Stimulated activated CD8-positive, alpha-beta memory T cell treated with anti-CD3 and anti-CD28 coated beads, Interleukin-2, amount 100 ng/mL, for 48 hours (primary cell): ENCODE results near the gene UNC79.
"Not testable (repeated sequence)": the region's sequence is repeated elsewhere in the genome, so short reads cannot be mapped to it uniquely, and the experiment has no call there.

Source experiments
- DNase-seq, 2 donors: peaks; one replicate each; pipeline ENCODE4 v3.0.0-alpha.2; 2020; ENCODE audit warnings: low read depth in 2 of 2

The UNC79 gene

DNA sequence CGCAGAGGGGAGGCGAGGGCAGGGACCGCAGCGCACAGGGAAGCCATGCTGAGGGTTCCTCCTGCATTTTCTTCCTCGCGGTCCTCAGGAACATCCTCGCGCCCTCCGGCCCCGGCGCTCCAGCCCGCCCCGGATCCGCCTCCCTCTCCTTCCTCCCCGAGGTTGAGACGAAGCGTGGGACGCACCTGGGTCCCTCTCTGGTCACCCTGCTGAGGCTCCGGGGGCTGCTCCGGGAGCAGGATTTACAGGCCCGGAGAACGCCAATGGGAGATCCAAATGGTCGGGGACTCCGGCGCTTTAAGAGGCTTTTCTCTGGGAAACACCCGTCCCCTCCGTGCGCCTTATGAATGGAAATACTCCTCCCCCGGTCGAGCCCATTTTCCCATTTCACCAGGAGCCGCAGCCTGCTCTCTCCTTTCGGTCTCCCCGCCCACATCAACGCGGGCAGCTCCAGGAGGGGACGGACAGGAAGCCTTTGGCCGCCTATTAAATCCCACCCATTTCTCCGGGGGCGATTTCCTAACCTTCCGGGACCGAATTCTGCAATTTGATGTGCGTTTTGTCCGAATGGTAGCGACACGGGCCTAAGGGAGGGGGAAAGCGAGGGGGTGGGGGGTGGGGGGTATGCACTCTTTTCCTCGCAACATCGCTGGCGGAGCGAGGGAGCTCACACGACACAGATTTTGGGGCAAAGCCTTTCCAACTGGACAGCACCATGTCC lies at the start of gene UNC79:
Gene UNC79, plus strand, starts transcription at position 625 of the 721 bp plus-strand sequence. Its CDS starts 91 bp downstream, at position 716.
- no peak for DNase-seq

DNA sequence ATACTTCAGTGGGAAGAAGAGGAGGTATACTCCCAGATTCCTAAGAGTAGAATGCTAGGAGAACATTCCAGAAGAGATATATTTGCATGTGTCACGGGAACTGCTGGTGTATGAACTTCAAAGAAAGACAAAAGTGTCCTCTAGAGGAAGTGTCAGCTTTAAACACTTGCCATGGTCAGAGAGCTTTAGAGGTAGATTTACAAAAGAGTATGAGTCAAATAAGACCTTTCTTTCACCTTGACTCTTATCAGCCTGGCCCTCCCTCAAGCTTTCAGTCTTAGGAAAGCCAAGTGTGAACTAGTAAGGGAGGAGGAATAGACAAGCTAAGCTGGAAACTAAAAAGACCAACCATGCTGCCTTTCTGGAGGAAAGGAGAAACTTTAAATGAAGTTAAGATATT lies 49.1 kb upstream of the UNC79 start:
- DNase-seq: no peak

DNA sequence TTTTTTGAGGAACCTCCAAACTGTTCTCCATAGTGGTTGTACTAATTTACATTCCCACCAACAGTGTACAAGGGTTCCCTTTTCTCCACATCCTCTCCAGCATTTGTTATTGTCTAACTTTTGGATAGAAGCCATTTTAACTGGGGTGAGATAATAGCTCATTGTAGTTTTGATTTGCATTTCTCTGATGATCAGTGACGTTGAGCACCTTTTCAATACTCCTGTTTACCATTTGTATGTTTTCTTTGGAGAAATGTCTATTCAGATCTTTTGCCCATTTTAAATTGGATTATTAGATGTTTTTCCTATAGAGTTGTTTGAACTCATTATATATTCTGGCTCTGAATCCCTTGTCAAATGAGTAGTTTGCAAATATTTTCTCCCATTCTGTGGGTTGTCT lies 46.5 kb upstream of the UNC79 start:
- not testable (repeated sequence) for DNase-seq

DNA sequence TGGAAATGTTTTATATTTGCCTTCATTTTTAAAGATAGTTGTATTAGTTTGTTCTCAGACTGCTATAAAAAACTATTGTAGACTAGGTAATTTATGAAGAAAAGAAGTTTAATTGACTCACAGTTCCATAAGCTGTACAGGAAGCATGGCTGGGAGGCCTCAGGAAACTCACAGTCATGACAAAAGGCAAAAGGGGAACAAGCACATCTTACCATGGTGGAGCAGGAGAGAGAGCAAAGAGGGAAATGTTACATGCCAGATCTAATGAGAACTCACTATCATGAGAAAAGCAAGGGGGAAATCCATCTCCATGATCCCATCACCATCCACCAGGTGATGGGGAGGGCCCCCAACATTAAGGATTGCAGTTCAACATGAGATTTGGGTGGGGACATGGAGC lies 35.5 kb upstream of the UNC79 start:
- DNase-seq: no peak

DNA sequence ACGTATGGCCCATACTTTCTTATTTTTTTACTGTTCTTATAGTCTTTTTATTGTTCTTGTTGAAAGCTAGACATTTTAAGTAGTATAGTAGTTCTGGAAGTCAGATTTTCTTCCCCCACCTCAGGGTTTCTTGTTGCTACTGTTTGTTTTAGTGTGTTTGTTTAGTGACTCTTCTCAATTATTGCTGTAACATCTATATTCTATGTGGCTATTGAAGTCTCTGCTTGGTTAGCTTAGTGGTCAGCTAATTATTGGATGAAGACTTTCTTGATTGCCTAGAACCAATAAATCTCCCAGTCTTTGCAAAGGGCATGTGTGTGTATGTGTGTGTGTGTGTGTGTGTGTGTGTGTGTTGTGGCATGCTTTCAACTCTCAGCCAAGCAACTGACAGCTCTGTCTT lies 34.3 kb upstream of the UNC79 start:
- DNase-seq: no peak

DNA sequence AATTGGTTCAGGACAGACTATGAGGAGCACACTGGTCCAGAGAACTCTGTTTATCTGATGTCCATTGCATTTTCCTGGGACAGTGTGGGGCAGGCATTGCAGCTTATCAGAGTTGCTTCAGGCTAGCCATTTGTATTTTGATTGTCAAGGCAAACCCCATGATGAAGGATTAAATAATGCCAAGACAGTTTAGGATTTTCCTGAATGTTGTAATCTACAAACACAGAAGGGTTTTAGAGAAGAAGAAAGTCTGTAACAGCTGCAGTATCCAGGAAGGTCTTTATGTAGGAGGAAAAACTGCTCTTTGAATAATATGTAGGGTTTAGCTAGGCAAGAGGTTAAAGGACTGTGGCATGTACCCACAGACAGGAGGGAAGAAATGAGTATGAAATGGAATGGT lies 32.2 kb upstream of the UNC79 start:
- no peak for DNase-seq

DNA sequence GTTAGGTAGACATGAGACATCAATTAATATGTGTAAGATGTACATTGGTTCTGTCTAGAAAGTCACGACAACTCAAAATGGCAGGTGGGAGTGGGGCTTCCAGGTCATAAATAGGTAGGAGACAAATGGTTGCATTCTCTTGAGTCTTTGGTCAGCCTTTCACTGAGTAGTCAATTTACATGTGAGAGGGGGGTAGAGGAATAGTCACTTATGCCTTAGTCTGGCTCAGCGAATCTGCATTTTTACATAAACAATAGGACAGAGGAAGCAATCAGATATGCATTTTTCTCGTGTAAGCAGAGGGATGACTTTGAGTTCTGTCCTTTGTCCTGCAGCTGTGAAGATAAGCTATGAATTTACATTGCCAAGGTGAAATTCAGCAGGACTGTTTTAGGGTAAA lies 27.8 kb upstream of the UNC79 start:
- no peak for DNase-seq

DNA sequence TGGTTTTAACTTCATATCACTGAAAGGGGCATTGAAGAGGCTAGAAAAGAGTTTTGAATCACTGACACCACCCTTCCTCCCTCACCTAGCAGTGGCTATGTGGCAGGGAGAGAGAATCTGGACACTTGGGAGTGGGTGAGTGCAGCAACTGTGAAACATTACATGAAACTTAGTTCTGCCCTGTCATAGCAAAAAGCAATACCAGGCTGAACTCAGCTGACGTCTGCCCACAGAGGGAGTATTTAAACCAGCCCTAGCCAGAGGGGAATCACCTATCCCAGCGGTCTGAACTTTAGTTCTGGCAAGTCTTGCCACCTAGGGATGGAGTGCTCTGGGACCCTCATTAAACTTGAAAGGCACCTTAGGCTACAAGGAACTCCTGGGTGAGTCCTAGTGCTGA lies 20.7 kb upstream of the UNC79 start:
- no peak for DNase-seq

DNA sequence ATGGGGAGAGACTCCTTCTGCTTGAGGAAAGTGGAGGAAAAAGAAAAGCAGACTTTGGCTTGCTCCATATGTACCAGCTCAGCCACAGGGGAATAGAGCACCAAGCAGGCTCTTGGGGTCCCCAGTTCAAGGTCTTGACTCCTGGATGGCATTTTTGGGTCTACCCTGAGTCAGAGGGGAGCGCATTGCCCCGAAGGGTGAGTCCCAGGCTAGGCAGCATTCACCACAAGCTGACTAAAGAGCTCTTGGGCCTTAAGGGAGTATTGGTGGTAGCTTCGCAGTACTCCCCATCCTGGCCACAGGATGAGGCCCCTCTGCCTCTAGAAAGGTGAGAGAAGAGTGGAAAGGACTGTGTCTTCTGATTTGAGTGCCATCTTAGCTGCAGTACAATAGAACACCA lies 19.8 kb upstream of the UNC79 start:
- DNase-seq: no peak

DNA sequence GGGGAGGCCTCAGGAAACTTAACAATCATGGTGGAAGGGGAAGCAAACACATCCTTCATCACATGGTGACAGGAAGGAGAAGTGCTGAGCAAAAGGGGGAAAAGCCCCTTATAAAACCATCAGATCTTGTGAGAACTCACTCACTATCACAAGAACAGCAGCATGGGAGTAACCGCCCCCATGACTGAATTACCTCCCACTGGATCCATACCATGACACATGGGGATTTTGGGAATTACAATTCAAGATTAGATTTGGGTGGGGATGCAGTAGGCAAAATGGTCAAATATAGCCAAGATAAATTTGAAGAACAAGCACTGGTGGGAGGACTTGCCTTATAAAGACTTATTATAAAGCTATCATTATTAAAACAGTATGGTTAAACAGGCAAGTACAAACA lies 5.6 kb upstream of the UNC79 start:
- not testable (repeated sequence) for DNase-seq

DNA sequence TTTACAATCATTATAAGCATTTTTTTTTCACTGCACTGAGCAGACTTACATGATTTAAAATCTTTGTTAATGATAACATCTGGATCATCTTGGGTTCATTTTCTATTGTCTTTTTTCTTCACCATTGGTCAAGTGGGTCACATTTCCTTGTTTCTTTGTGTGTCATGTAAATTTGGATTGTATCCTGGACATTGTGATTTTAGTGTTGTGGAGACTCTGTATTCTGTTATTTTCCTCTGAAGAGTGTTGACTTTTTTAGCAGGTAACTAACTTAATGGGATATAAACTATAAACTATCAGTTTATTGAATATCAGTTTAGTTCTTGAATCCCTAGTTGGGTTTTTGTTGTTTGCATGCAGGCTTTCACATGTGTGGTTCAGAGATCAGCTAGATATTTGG lies 4.0 kb upstream of the UNC79 start:
- DNase-seq: no peak

DNA sequence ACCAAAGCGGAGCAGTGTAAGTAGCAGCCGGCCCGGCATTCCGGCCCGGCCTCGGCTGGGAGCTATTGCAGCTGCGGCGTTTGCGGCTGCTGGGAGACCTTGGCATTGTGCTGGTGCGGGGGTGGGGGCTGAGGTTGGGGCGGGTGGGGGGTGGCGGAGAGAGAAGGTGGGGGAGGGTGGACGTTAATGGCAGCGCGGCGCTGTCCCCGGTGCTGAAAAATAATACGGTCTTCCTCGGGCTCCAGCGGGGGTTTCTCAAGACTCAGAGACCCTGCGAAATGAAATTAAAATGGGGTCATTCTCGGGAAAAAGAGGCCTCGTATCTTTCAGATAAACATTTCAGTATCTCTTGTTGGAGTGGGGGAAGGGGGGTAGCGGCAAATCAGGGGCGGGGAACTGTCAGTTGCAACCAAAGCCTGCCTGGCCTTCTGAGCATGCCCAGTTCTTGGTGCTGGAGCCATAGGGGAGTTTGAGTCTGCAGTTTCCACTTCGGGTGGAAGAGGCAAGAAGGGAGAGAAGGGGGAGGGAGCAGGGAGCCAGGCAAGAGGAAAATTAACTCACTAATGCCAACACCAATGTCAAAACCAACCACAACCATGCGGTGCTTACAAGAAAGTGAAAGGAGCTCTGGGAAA lies 414 bp downstream of the UNC79 start:
- no peak for DNase-seq

DNA sequence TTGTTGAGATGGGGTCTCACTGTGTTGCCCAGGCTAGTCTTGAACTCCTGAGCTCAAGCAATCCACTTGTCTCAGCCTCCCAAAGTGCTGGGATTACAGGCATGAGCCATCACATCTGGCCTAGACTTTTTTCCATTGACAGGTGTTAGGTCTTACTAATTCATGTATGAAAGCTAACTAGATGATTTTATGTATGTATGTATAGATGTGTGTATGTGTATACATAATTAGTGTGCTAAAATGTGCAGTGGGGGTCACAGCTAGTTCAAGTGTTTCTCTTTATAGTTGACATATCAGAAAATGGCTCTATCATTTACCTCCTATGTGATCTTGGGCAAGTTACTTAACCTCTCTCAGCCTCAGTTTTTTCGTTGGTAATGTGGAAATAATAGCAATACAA lies 23.5 kb downstream of the UNC79 start:
- DNase-seq: no peak

DNA sequence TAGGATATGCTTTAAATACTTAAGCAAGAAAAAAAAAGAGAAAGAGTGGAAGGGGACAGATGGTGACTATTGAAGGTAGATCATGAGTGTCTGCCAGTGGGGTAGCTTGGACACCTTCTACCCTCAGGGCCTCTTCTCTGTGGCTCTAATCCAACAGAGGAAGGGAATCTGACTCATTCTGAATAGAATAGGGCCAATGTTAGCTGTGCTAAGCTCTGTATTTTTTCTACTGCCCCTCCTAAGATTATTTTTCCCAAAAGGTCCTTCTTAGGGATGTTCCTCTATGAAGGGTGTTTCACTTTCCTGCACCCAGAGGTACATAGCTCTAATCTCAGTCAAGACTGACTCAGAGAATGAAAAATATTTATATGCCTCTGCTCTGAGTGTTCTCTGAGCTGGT lies 25.6 kb downstream of the UNC79 start:
- no peak for DNase-seq

DNA sequence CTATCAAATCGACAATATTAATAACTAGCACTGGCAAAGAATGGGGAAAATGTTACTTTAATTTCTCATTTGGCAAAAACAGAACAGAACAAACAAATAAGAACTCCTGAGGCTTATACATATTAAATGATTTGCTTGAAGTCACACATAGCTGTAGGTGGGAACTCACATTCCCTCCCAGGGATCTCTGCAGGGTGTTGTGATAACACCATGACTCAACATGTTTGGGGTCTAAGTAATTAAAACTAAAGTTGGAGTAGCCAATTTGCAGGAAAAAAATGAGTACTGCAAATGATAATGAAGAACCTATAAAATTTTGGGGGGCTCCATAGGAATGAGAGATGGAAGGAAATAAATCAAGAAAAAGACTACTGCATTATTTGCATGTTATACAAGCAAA lies 27.5 kb downstream of the UNC79 start:
- no peak for DNase-seq

DNA sequence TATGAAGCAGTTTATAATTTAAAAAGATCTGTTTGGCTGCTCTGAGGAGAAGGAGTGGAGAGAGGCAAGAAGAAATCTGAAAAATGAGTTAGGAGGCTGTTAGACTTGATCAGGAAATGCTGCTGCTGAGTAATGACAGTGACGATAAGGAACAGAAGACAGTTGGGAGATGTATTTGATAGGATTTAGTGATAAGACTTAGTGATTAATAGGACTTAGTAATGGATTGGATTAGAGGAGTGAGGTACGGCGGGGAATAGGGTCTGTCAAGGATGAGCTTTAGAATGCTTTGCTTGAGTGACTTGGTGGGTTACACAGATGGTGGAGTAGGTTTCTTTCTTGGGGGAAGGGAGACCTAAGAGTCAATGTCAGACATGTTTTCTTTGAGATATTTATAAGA lies 31.7 kb downstream of the UNC79 start:
- DNase-seq: no peak

DNA sequence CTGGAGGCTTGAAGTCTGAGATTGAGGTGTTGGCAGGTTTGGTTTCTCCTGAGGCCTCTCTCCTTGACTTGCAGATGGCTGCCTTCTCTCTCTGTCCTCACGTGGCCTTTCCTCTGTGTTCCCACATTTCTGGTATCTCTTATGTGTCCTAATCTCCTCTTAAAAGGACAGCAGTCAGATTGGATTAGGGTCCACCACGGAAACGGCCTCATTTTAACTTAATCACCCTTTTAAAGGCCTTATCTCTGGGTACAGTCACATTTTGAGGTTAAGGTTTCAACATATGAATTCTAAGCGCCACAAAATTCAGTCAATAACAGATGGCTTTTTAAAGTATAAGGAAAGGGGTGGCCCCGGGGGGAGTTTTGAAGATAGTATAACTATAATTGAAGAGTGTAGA lies 33.5 kb downstream of the UNC79 start:
- no peak for DNase-seq

DNA sequence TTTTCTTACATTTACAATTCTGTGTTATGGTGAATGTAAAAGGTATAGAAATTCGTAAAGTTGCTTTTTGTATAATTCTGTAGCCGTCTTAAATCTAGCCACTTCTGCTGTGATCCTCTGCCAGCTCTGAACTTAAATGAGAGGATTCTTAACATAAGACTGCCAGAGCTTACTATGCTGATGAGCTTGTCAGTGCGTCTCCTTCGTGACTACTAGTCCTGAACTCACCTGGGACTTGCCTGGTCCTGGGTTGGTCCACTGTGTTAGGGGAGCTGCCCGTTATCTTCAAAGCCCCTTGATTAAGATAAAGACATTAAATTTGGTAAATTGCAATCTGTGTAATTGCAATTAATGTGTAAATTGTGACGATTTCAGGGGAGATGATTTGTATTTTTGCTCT lies 44.7 kb downstream of the UNC79 start:
- no peak for DNase-seq

DNA sequence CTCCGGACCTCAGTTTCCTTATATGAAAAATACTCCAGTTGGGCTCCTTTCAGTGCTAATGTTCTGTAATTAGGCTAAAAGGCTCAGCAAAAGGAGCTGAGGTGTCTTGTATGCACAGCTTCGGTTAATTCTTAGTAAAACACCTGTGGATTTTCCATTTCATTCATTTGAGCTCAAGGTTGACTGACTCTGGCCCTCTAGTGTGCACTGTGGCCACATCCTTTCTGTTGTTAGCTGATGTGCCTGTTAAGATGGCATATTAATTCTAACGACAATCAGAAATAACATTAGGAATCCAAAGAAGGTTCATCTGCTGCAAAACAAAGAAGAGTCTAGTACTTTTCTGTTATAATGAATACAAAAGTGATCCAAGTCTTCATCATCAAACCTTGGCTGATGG lies 45.6 kb downstream of the UNC79 start:
- no peak for DNase-seq

DNA sequence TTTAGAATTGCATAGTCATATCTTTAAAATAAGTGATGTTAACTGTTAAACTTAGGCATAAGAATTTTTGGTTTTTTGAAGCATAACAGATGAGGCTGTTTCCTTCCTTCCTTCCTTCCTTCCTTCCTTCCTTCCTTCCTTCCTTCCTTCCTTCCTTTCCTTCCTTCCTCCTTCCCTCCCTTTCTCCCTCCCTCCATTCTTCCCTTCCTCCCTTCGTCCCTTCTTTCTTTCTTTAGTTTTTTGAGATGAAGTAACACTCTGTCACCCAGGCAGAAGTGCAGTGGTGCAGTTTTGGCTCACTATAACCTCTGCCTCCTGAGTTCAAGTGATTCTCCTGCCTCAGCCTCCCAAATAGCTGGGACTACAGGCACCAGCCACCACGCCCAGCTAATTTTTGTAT lies 48.3 kb downstream of the UNC79 start:
- DNase-seq: not testable (repeated sequence)

DNA sequence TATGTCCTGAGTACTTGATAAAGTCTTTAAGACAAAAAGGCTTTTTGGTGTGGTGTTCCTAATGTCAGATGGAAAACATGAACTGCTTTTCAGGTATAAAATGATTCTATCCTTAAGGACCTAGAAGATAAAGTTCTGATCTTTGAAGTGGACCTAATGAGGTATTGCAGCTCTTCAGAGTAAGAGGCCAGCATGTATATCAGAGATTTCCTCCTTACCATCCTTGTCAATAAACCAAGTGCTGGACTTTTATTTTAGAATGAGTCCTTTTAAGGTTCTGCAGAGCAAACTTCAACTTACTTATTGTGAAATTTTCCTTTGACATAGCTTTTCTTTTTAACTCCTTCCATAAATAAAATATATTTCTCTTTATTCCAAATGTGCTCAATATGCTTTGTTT lies 50.1 kb downstream of the UNC79 start:
- no peak for DNase-seq

DNA sequence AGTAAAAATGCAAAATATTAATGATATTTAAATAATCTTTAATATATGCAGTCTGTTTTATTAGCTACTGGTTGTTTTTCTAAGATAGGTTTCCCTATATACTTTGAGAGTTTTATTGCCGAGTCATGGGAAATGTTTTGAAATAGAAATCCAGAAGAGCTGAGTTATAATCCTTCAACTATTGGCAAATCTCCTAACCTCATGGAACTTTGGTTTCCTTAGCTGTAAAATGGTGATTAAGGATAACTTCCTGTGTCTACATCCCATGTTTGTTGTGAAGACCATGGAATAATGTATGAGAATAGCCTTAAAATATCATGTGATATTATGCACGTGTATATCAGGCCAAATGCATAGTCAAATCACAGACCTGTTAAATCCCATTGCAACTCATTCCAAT lies 51.0 kb downstream of the UNC79 start:
- no peak for DNase-seq

DNA sequence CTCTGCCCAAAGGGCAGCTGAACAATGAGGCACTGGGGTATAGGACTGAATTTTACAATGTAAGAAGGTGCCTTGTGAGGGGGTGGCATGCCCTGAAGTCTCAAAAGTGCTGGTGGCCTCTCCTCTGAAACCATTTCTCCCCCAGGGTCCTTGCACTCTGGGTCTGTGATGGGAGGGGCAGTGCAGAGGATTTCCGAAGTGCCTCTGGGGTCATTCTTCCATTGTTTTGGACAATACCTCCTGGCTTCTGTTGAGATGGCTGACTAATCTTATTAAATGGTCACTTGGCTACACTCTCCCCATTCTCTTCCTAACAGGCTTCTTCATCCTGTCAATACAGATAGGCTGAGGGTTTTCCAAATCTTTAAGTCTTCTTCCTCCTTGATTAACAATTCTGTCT lies 59.3 kb downstream of the UNC79 start:
- no peak for DNase-seq

DNA sequence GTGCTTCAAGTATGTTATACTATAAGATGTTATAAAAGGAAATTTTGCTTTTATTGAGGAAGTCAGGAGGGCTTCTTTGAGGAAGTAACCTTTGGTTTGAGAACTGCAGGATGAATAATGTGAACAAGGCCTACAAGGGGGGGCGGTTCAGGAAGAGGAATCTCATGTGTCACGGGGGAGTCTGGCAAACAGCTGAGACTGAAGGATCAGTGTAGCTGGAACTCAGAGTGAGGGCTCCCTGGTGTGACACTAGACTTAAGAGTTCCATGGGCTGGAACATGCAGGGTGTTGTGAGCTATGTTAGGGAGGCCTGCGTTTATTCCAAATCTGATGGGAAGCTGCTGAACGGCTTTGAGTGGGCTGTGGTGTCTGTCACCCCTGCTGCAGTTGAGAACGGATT lies 62.3 kb downstream of the UNC79 start:
- DNase-seq: no peak
